NB4 (cell line): ENCODE measurements around the gene TOR2A.

Experiments used
- DNase-seq: peaks from one replicate; pipeline ENCODE4 v3.0.0; 2010; ENCODE audit warnings: low read depth
- H3K4me3 ChIP-seq: one replicate; pipeline ENCODE4 v1.5.1; 2011; ENCODE audit warnings: mild to moderate bottlenecking, low read depth, low read length, moderate library complexity
- CTCF ChIP-seq: IDR thresholded peaks from one replicate; pipeline ENCODE4 v1.5.1; 2012; ENCODE audit warnings: low read depth, low read length
- MYC ChIP-seq: IDR thresholded peaks from 2 replicates; pipeline ENCODE4 v1.6.1; 2011; ENCODE audit warnings: low read depth, low read length
- POLR2A ChIP-seq: IDR thresholded peaks from 2 replicates; pipeline ENCODE4 v1.6.1; 2011; ENCODE audit warnings: mild to moderate bottlenecking; ENCODE audit not compliant: insufficient read length; ENCODE audit errors: extremely low read depth
- TF ChIP-seq, protein P1 (sequence below): IDR thresholded peaks from 2 replicates; pipeline ENCODE4 v1.6.1; 2011; ENCODE audit warnings: low read depth, low read length

The TOR2A gene

GRCh38 chr9:127703289-127703946 lies 31.7 kb downstream of the TOR2A start:
- no peak for TF ChIP-seq MYC
- DNase-seq, result no peak
- H3K4me3 ChIP-seq, result no peak overlapping the region

DNA sequence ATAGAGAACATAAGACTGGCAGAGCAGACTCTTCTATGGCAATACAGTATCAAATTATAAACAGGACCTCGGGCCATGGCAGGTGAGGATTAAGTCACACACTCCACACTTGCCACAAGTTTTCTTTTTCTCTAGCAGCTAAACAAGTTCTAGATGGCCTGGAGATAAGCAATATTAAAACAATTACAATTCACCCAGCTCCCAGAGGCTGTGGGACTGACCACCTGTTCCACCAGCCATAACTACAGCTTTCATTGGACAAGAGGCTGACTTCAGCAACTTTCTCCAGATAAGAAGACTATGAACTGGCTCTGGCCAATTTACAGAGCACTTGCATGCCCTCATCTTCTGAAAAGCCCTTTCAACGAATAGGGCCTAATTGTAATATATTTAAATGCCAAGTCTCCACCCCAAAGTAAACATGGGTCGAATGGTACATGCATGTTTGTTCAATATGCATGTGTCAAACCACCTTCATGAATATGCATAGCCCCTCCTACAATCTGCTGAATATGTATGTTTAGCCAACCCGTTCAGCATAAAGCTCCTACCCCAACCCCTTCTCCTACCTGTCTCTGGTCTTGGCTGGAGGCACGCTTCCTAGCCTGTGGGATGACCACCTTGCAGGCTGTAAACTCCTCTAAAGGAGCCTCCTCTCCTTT lies 34.4 kb downstream of the TOR2A start:
- no peak for DNase-seq
- TF ChIP-seq POLR2A (no peak), MYC (no peak)
- no peak overlapping the region for H3K4me3 ChIP-seq

DNA sequence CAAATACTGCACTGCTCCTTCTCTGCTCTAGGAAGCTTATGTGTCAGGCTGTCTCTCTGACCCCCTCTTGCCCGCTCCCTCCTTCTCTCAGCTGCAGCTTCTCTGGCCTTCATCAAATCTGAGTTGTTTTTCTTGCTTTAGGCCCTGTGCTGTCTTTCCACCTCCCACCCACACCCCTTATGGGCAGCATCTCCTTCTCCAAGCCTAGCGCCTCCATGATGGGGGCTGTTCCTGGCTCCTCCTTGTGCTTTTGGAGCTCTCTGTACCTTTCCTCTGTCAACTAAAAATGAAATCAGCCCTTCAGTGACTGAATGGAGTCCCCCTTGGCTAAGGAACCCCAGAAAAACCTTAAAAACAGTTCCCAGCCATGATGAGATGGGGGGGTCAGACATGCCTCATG lies 35.0 kb downstream of the TOR2A start:
- TF ChIP-seq, protein P1, sequence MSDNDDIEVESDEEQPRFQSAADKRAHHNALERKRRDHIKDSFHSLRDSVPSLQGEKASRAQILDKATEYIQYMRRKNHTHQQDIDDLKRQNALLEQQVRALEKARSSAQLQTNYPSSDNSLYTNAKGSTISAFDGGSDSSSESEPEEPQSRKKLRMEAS, result no peak
- no peak for TF ChIP-seq CTCF
- no peak for TF ChIP-seq POLR2A
- no peak for TF ChIP-seq MYC

DNA sequence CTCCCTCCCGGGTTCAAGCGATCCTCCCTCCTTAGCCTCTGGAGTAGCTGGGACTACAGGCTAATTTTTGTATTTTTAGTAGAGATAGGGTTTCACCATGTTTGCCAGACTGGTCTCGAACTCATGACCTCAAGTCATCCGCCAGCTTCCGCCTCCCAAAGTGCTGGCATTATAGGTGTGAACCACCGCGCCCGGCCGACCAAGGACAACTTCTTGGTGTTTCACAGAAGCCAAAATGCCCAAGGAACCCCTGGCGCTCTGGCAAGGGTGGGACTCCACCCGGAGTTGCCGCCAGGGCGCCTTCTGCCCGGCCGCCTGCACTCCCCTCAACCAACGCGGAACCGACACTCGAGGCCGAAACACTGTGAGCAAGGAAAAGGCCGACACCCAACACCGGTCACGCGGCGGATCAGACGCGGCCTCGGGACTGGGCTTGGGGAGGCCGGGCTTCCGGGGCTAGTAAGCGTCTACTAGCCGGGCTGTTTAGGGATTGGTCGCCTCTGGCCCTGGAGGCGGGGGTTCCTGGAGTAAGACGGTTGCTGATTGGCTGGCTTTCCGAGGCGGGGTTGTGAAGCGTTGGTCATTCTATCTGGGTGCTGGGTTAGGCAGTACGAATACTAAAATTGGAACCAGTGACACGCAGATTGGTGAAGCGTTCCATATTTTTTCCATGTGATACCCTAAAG lies 36.0 kb downstream of the TOR2A start:
- H3K4me3 ChIP-seq, result no peak overlapping the region
- TF ChIP-seq MYC (no peak), POLR2A (no peak), CTCF (no peak)
- TF ChIP-seq, protein P1, result no peak
- DNase-seq, result no peak

More for the DNA sequence above, 35.0 kb downstream of the TOR2A start:
- no peak for DNase-seq
- H3K4me3 ChIP-seq, result no peak overlapping the region

GRCh38 chr9:127698386-127698785 lies 36.7 kb downstream of the TOR2A start:
- H3K4me3 ChIP-seq, result no peak overlapping the region
- DNase-seq, result no peak
- TF ChIP-seq CTCF (no peak), MYC (no peak), POLR2A (no peak)
- TF ChIP-seq, protein P1, result no peak

- H3K4me3 ChIP-seq, result no peak overlapping the region
- TF ChIP-seq CTCF (no peak), MYC (no peak), POLR2A (no peak)
- no peak for DNase-seq
Measured at GRCh38 chr9:127697575-127697974, 37.5 kb downstream of the TOR2A start.
